NT2/D1 (cell line): ENCODE measurements around the gene VSIG10.
"Not testable (repeated sequence)": the region's sequence is repeated elsewhere in the genome, so short reads cannot be mapped to it uniquely, and the experiment has no call there.

Experiments used
- DNase-seq: peaks from one replicate; pipeline ENCODE4 v3.0.0-alpha.2; 2011; ENCODE audit warnings: low read depth, low spot score
- H3K27me3 ChIP-seq: 2 replicates; pipeline ENCODE4 v1.6.0; 2011; ENCODE audit warnings: mild to moderate bottlenecking; ENCODE audit not compliant: insufficient read length, insufficient read depth
- H3K36me3 ChIP-seq: 2 replicates; pipeline ENCODE4 v1.6.1; 2011; ENCODE audit warnings: mild to moderate bottlenecking, low read length, mixed read lengths; ENCODE audit not compliant: insufficient read depth, insufficient read length
- H3K4me1 ChIP-seq: 2 replicates; pipeline ENCODE4 v1.5.1; 2011; ENCODE audit not compliant: insufficient read depth, insufficient read length
- H3K4me3 ChIP-seq: 2 replicates; pipeline ENCODE4 v1.5.1; 2011; ENCODE audit warnings: low read depth; ENCODE audit not compliant: insufficient read length
- H3K9ac ChIP-seq: 2 replicates; pipeline ENCODE4 v1.6.0; 2011; ENCODE audit warnings: low read depth; ENCODE audit not compliant: insufficient read length
- H3K9me3 ChIP-seq: 2 replicates; pipeline ENCODE4 v1.5.1; 2011; ENCODE audit warnings: mild to moderate bottlenecking, low read length; ENCODE audit not compliant: insufficient read depth
- SUZ12 ChIP-seq: IDR thresholded peaks from 2 replicates; pipeline ENCODE4 v1.6.1; 2011; ENCODE audit not compliant: insufficient read length, insufficient read depth; ENCODE audit errors: extremely low read depth
- YY1 ChIP-seq: IDR thresholded peaks from 2 replicates; pipeline ENCODE4 v1.6.1; 2011; ENCODE audit not compliant: insufficient read length, insufficient read depth
- ZNF274 ChIP-seq: IDR thresholded peaks from 2 replicates; pipeline ENCODE4 v1.6.1; 2011; ENCODE audit warnings: mild to moderate bottlenecking, low read depth, low read length

Gene VSIG10

GRCh38 chr12:118025168-118025567 lies 78.6 kb downstream of the VSIG10 start:
- H3K9ac ChIP-seq, result no peak overlapping the region
- no peak overlapping the region for H3K4me3 ChIP-seq
- no peaks in the 10 kb centered on the region for H3K4me1 ChIP-seq
- peaks cover 84% of the 10 kb centered on the region for H3K36me3 ChIP-seq
- no peaks in the 10 kb centered on the region for H3K27me3 ChIP-seq
- no peaks in the 10 kb centered on the region for H3K9me3 ChIP-seq
- no peak for DNase-seq
- TF ChIP-seq YY1, result no peak
- TF ChIP-seq ZNF274, result no peak
- no peak for TF ChIP-seq SUZ12

GRCh38 chr12:118023301-118023860 lies 80.4 kb downstream of the VSIG10 start:
- no peak for DNase-seq
- Histone ChIP-seq H3K27me3 (no peaks in the 10 kb centered on the region), H3K4me3 (no peak overlapping the region), H3K9me3 (no peaks in the 10 kb centered on the region), H3K4me1 (no peaks in the 10 kb centered on the region), H3K36me3 (peaks cover 83% of the 10 kb centered on the region), H3K9ac (no peak overlapping the region)
- TF ChIP-seq ZNF274, result no peak
- no peak for TF ChIP-seq YY1
- TF ChIP-seq SUZ12, result no peak

- H3K27me3 ChIP-seq, result no peaks in the 10 kb centered on the region
- DNase-seq, result no peak
- H3K36me3 ChIP-seq, result peaks cover 84% of the 10 kb centered on the region
- no peak overlapping the region for H3K9ac ChIP-seq
- no peaks in the 10 kb centered on the region for H3K4me1 ChIP-seq
- TF ChIP-seq YY1 (no peak), ZNF274 (no peak), SUZ12 (no peak)
- no peaks in the 10 kb centered on the region for H3K9me3 ChIP-seq
- no peak overlapping the region for H3K4me3 ChIP-seq
Observed at GRCh38 chr12:118022728-118023109, 81.1 kb downstream of the VSIG10 start.

- not testable (repeated sequence) for H3K27me3 ChIP-seq, DNase-seq, H3K4me3 ChIP-seq, H3K9me3 ChIP-seq, H3K4me1 ChIP-seq, H3K9ac ChIP-seq
- peaks cover 81% of the 10 kb centered on the region for H3K36me3 ChIP-seq
Observed at GRCh38 chr12:118022097-118022727, 81.6 kb downstream of the VSIG10 start.

- H3K9ac ChIP-seq, result peak overlapping the region; percentile 27
- H3K27me3 ChIP-seq, result no peaks in the 10 kb centered on the region
- H3K4me1 ChIP-seq, result peaks cover 2% of the 10 kb centered on the region
- no peaks in the 10 kb centered on the region for H3K9me3 ChIP-seq
- H3K4me3 ChIP-seq, result no peak overlapping the region
- DNase-seq, result no peak
- TF ChIP-seq SUZ12 (no peak), ZNF274 (no peak), YY1 (no peak)
- H3K36me3 ChIP-seq, result peaks cover 60% of the 10 kb centered on the region
Observed at GRCh38 chr12:118020036-118020435, 83.8 kb downstream of the VSIG10 start.

GRCh38 chr12:118017926-118018325 lies 85.9 kb downstream of the VSIG10 start:
- TF ChIP-seq ZNF274, result no peak
- TF ChIP-seq SUZ12, result no peak
- no peak for TF ChIP-seq YY1
- Histone ChIP-seq H3K9me3 (no peaks in the 10 kb centered on the region), H3K4me1 (peaks cover 2% of the 10 kb centered on the region), H3K27me3 (no peaks in the 10 kb centered on the region), H3K9ac (peak overlapping the region; percentile 96), H3K36me3 (peaks cover 49% of the 10 kb centered on the region), H3K4me3 (peak overlapping the region; percentile 1)
- DNase-seq, result no peak

GRCh38 chr12:118016424-118017264 lies 87.2 kb downstream of the VSIG10 start, which contains the start of gene RFC5:
RFC5 (plus strand) TSS chr12:118016703; CDS start chr12:118016828, 125 bp downstream.
- H3K36me3 ChIP-seq, result peaks cover 38% of the 10 kb centered on the region
- H3K4me3 ChIP-seq, result peak within 1 kb of the TSS; percentile 98
- peak within 1 kb of the TSS; percentile 96 for H3K9ac ChIP-seq
- peaks cover 2% of the 10 kb centered on the region for H3K4me1 ChIP-seq
- peak; percentile 99 for DNase-seq
- no peaks in the 10 kb centered on the region for H3K27me3 ChIP-seq
- H3K9me3 ChIP-seq, result no peaks in the 10 kb centered on the region
- TF ChIP-seq ZNF274 (no peak), YY1 (no peak), SUZ12 (no peak)
